ENCODE results near the gene SUMF1.

- TF ChIP-seq POLR2A (IDR thresholded peaks at IDR 0.05) (no peak), EP300 (IDR thresholded peaks at IDR 0.05) (no peak)
These were observed 47.1 kb downstream of the SUMF1 start for GRCh38 chr3:4419920-4420319.

All from stomach (tissue), 4 donors.